Measurements from ENCODE around the gene MKX. TPM values are rescaled to one million over a fixed set of nuclear protein-coding genes. Genes with fewer than 3 reads are reported as not detected.

Gene MKX, protein sequence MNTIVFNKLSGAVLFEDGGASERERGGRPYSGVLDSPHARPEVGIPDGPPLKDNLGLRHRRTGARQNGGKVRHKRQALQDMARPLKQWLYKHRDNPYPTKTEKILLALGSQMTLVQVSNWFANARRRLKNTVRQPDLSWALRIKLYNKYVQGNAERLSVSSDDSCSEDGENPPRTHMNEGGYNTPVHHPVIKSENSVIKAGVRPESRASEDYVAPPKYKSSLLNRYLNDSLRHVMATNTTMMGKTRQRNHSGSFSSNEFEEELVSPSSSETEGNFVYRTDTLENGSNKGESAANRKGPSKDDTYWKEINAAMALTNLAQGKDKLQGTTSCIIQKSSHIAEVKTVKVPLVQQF
- not detected for polyA plus RNA-seq (2013)

GRCh38 chr10:27745732-27746396 lies at the start of gene MKX:
TSS of gene MKX (minus strand) at chr10:27745819. CDS start at chr10:27743415, 2,404 bp downstream.
- ChIA-PET CTCF (no interaction called here), POLR2A (no interaction called here)
- Histone ChIP-seq H3K4me3 (ENCODE audit: control insufficient read depth in 1 of 7, extremely low read depth in 1 of 7, insufficient read depth in 4 of 7, low read depth in 2 of 7, low read length in 6 of 7) (peak within 1 kb of the TSS in 5 of 7 experiments; percentile 29 to 82 (median 57)), H3K27me3 (replicated peaks in 2 of 5; ENCODE audit: control insufficient read depth in 4 of 5, insufficient read depth in 5 of 5, low read length in 4 of 5) (peaks cover 21 to 99% (median 51%) of the 10 kb centered on the region in 5 experiments), H3K27ac (ENCODE audit: insufficient read depth in 1 of 2, low read depth in 1 of 2, low read length in 2 of 2, poor library complexity in 1 of 2, severe bottlenecking in 2 of 2) (no peak within 1 kb of the TSS), H3K9me3 (ENCODE audit: control extremely low read depth in 1 of 5, control insufficient read depth in 4 of 5, insufficient read depth in 2 of 5, low read depth in 1 of 5, low read length in 4 of 5) (no peaks in the 10 kb centered on the region), H3K4me1 (ENCODE audit: control extremely low read depth in 1 of 4, control insufficient read depth in 4 of 4, insufficient read depth in 4 of 4, low read length in 3 of 4) (peaks cover 0 to 60% (median 53%) of the 10 kb centered on the region in 4 experiments), H3K36me3 (ENCODE audit: control insufficient read depth in 4 of 4, insufficient read depth in 4 of 4, low read length in 3 of 4) (no peaks in the 10 kb centered on the region)
- peak in 2 of 3 donors; percentile 65 to 70 for DNase-seq
- under 1% methylated on average over 66 of the region's 69 CpGs for WGBS (ENCODE audit: insufficient coverage)

DNA sequence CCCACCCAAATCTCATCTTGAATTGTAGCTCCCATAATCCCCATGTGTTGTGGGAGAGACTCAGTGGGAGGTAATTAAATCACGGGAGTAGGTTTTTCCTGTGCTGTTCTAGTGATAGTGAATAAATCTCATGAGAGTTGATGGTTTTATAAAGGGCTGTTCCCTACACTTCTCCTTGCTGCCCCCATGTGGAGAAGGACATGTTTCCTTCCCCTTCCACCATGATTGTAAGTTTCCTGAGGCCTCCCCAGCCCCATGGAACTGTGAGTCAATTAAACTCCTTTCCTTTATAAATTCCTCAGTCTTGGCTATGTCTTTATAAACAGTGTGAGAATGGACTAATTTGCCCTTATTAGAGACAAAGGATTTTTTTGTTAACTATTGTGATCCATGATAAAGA lies 48.5 kb upstream of the MKX start:
- H3K4me1 ChIP-seq (ENCODE audit: control extremely low read depth in 1 of 4, control insufficient read depth in 4 of 4, insufficient read depth in 4 of 4, low read length in 3 of 4) = no peaks in the 10 kb centered on the region
- peak in 2 of 3 donors; percentile 1 for DNase-seq
- H3K4me3 ChIP-seq (ENCODE audit: control insufficient read depth in 1 of 7, extremely low read depth in 1 of 7, insufficient read depth in 4 of 7, low read depth in 2 of 7, low read length in 6 of 7) = no peak overlapping the region
- POLR2A ChIA-PET = no interaction called here
- H3K9me3 ChIP-seq (ENCODE audit: control extremely low read depth in 1 of 5, control insufficient read depth in 4 of 5, insufficient read depth in 2 of 5, low read depth in 1 of 5, low read length in 4 of 5) = peaks cover 0 to 3% (median 0%) of the 10 kb centered on the region in 5 experiments
- H3K27ac ChIP-seq (ENCODE audit: insufficient read depth in 1 of 2, low read depth in 1 of 2, low read length in 2 of 2, poor library complexity in 1 of 2, severe bottlenecking in 2 of 2) = no peak overlapping the region
- 100% methylated on average over 1 of the region's 1 CpG for WGBS (ENCODE audit: insufficient coverage)
- H3K27me3 ChIP-seq (replicated peaks in 2 of 5; ENCODE audit: control insufficient read depth in 4 of 5, insufficient read depth in 5 of 5, low read length in 4 of 5) = peaks cover 0 to 2% (median 0%) of the 10 kb centered on the region in 5 experiments
- CTCF ChIA-PET = interaction anchor here (1.5 kb wide), 1 partner anchor 11 kb away, joined by 5 read pairs; no protein-coding TSS in a partner anchor
- no peaks in the 10 kb centered on the region for H3K36me3 ChIP-seq (ENCODE audit: control insufficient read depth in 4 of 4, insufficient read depth in 4 of 4, low read length in 3 of 4)

DNA sequence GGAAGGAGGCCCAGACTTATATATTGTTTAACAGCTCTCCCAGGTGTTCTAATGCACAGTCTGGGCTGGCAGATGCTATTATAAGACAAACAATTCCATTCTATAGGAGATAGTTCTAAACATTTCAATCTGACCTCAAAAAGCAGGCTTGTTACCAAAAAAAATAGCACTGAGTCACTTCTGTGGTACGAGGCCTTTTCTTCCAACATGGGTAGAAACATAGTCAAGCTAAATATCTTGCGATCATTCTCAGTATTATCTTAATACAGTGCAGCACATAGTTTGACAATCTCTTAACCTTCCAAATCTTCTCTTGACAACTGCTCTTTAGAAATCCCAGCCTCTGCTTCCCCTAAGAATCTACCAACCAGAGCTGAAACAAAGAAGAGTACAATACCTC lies 46.6 kb upstream of the MKX start:
- H3K27me3 ChIP-seq (replicated peaks in 2 of 5; ENCODE audit: control insufficient read depth in 4 of 5, insufficient read depth in 5 of 5, low read length in 4 of 5) = no peaks in the 10 kb centered on the region
- no peaks in the 10 kb centered on the region for H3K4me1 ChIP-seq (ENCODE audit: control extremely low read depth in 1 of 4, control insufficient read depth in 4 of 4, insufficient read depth in 4 of 4, low read length in 3 of 4)
- H3K9me3 ChIP-seq (ENCODE audit: control extremely low read depth in 1 of 5, control insufficient read depth in 4 of 5, insufficient read depth in 2 of 5, low read depth in 1 of 5, low read length in 4 of 5) = peaks cover 0 to 3% (median 0%) of the 10 kb centered on the region in 5 experiments
- CTCF ChIA-PET = interaction anchor here (1.1 kb wide), 2 partner anchors 12 to 450 kb away, joined by 3 read pairs; no protein-coding TSS in a partner anchor
- POLR2A ChIA-PET = no interaction called here
- DNase-seq = no peak
- no peak overlapping the region for H3K4me3 ChIP-seq (ENCODE audit: control insufficient read depth in 1 of 7, extremely low read depth in 1 of 7, insufficient read depth in 4 of 7, low read depth in 2 of 7, low read length in 6 of 7)
- WGBS (ENCODE audit: insufficient coverage) = 100% methylated on average over 2 of the region's 2 CpGs
- no peak overlapping the region for H3K27ac ChIP-seq (ENCODE audit: insufficient read depth in 1 of 2, low read depth in 1 of 2, low read length in 2 of 2, poor library complexity in 1 of 2, severe bottlenecking in 2 of 2)
- no peaks in the 10 kb centered on the region for H3K36me3 ChIP-seq (ENCODE audit: control insufficient read depth in 4 of 4, insufficient read depth in 4 of 4, low read length in 3 of 4)

GRCh38 chr10:27784272-27784671 lies 38.7 kb upstream of the MKX start:
- Histone ChIP-seq H3K9me3 (ENCODE audit: control extremely low read depth in 1 of 5, control insufficient read depth in 4 of 5, insufficient read depth in 2 of 5, low read depth in 1 of 5, low read length in 4 of 5) (no peaks in the 10 kb centered on the region), H3K27me3 (replicated peaks in 2 of 5; ENCODE audit: control insufficient read depth in 4 of 5, insufficient read depth in 5 of 5, low read length in 4 of 5) (peaks cover 0 to 3% (median 0%) of the 10 kb centered on the region in 5 experiments), H3K4me1 (ENCODE audit: control extremely low read depth in 1 of 4, control insufficient read depth in 4 of 4, insufficient read depth in 4 of 4, low read length in 3 of 4) (no peaks in the 10 kb centered on the region), H3K27ac (ENCODE audit: insufficient read depth in 1 of 2, low read depth in 1 of 2, low read length in 2 of 2, poor library complexity in 1 of 2, severe bottlenecking in 2 of 2) (no peak overlapping the region), H3K4me3 (ENCODE audit: control insufficient read depth in 1 of 7, extremely low read depth in 1 of 7, insufficient read depth in 4 of 7, low read depth in 2 of 7, low read length in 6 of 7) (no peak overlapping the region), H3K36me3 (ENCODE audit: control insufficient read depth in 4 of 4, insufficient read depth in 4 of 4, low read length in 3 of 4) (no peaks in the 10 kb centered on the region)
- no CpG with 5 or more reads among the region's 2 CpGs for WGBS (ENCODE audit: insufficient coverage)
- ChIA-PET POLR2A (no interaction called here), CTCF (interaction anchor here (0.7 to 1.6 kb wide), 4 partner anchors 12 to 595 kb away, joined by 3 to 5 read pairs (median 3); no protein-coding TSS in a partner anchor)
- DNase-seq = no peak

DNA sequence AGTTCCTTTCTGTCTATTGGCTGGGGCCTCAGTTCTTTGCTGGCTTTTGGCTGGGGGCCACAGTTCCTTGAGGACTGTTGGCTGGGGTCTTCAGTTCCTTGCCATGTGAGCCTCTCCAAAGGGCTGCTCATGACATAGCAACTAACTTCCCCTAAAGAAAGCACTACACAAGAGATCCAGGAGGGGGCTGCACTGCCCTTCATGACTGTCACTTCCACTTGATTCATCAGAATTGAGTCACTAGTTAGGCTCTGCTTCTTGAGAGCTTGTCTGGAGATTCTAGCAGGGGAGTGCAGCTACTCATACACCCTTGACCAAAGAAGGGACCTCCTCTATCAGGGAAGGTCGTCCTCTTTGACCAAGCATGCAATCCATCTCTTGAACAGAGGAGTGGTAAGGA lies 38.0 kb upstream of the MKX start:
- Histone ChIP-seq H3K27ac (ENCODE audit: insufficient read depth in 1 of 2, low read depth in 1 of 2, low read length in 2 of 2, poor library complexity in 1 of 2, severe bottlenecking in 2 of 2) (no peak overlapping the region), H3K4me1 (ENCODE audit: control extremely low read depth in 1 of 4, control insufficient read depth in 4 of 4, insufficient read depth in 4 of 4, low read length in 3 of 4) (no peaks in the 10 kb centered on the region), H3K27me3 (replicated peaks in 2 of 5; ENCODE audit: control insufficient read depth in 4 of 5, insufficient read depth in 5 of 5, low read length in 4 of 5) (peaks cover 0 to 3% (median 0%) of the 10 kb centered on the region in 5 experiments), H3K9me3 (ENCODE audit: control extremely low read depth in 1 of 5, control insufficient read depth in 4 of 5, insufficient read depth in 2 of 5, low read depth in 1 of 5, low read length in 4 of 5) (no peaks in the 10 kb centered on the region), H3K36me3 (ENCODE audit: control insufficient read depth in 4 of 4, insufficient read depth in 4 of 4, low read length in 3 of 4) (no peaks in the 10 kb centered on the region), H3K4me3 (ENCODE audit: control insufficient read depth in 1 of 7, extremely low read depth in 1 of 7, insufficient read depth in 4 of 7, low read depth in 2 of 7, low read length in 6 of 7) (no peak overlapping the region)
- ChIA-PET POLR2A (no interaction called here), CTCF (interaction anchor here (0.7 to 1.6 kb wide), 4 partner anchors 12 to 596 kb away, joined by 3 to 5 read pairs (median 3); no protein-coding TSS in a partner anchor)
- no CpG with 5 or more reads among the region's 1 CpG for WGBS (ENCODE audit: insufficient coverage)
- peak; percentile 53 to 79 (median 79) for DNase-seq

DNA sequence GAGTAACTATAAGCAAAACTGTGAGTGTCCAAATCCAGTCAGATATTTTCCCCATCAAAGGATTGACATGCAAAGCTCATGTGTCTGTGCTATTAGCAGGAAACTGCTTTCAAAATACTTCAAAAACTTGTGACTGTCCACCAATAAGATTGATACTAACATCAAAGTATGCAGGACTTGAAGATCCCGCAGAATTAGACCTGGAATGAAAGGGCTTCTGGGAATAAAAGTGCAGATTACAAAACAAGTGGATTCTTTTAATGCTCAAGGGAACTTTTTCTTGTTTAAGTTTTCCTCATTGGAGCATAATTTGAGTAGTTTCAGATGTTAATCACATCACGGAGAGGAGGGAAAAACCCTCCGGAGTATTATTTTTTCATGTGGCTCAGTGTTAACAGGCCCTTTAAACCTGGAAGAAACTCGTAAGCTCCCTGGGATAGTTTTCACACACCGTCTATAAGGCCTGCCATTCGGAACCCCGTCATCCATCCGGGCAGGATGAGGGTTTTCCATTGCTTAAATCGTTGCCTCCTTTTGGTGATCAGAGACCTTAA lies 33.9 kb upstream of the MKX start:
- POLR2A ChIA-PET = no interaction called here
- Histone ChIP-seq H3K27me3 (replicated peaks in 2 of 5; ENCODE audit: control insufficient read depth in 4 of 5, insufficient read depth in 5 of 5, low read length in 4 of 5) (peaks cover 0 to 3% (median 0%) of the 10 kb centered on the region in 5 experiments), H3K4me1 (ENCODE audit: control extremely low read depth in 1 of 4, control insufficient read depth in 4 of 4, insufficient read depth in 4 of 4, low read length in 3 of 4) (no peaks in the 10 kb centered on the region), H3K9me3 (ENCODE audit: control extremely low read depth in 1 of 5, control insufficient read depth in 4 of 5, insufficient read depth in 2 of 5, low read depth in 1 of 5, low read length in 4 of 5) (no peaks in the 10 kb centered on the region), H3K36me3 (ENCODE audit: control insufficient read depth in 4 of 4, insufficient read depth in 4 of 4, low read length in 3 of 4) (no peaks in the 10 kb centered on the region), H3K27ac (ENCODE audit: insufficient read depth in 1 of 2, low read depth in 1 of 2, low read length in 2 of 2, poor library complexity in 1 of 2, severe bottlenecking in 2 of 2) (no peak overlapping the region), H3K4me3 (ENCODE audit: control insufficient read depth in 1 of 7, extremely low read depth in 1 of 7, insufficient read depth in 4 of 7, low read depth in 2 of 7, low read length in 6 of 7) (no peak overlapping the region)
- WGBS (ENCODE audit: insufficient coverage) = 91% methylated on average over 9 of the region's 9 CpGs
- CTCF ChIA-PET = interaction anchor here (1.4 kb wide), 1 partner anchor 462 kb away, joined by 4 read pairs; no protein-coding TSS in a partner anchor
- DNase-seq = no peak
